Suprapubic skin (tissue), 4 donors: ENCODE measurements around the gene TEKT5. TPM values are rescaled to one million over a fixed set of nuclear protein-coding genes. Genes with fewer than 3 reads are reported as not detected.
"Not testable (repeated sequence)": the region's sequence is repeated elsewhere in the genome, so short reads cannot be mapped to it uniquely, and the experiment has no call there.

Experiments used
- DNase-seq, 2 donors: peaks; one replicate each; pipeline ENCODE4 v3.0.0-alpha.2; 2019; ENCODE audit warnings: low spot score in 2 of 2
- H3K27ac ChIP-seq: fragments of 200-600 bp; sonication (generic); one replicate; pipeline ENCODE4 v1.5.1; 2019
- H3K27me3 ChIP-seq: fragments of 200-600 bp; sonication (generic); one replicate; pipeline ENCODE4 v1.5.1; 2019
- H3K36me3 ChIP-seq: fragments of 200-600 bp; sonication (generic); one replicate; pipeline ENCODE4 v1.5.1; 2019
- H3K4me1 ChIP-seq: fragments of 200-600 bp; sonication (generic); one replicate; pipeline ENCODE4 v1.5.1; 2019
- H3K4me3 ChIP-seq: fragments of 200-600 bp; sonication (generic); one replicate; pipeline ENCODE4 v1.5.1; 2019; ENCODE audit warnings: mild to moderate bottlenecking
- H3K9me3 ChIP-seq: fragments of 200-600 bp; sonication (generic); one replicate; pipeline ENCODE4 v1.5.1; 2019
- CTCF ChIP-seq, 2 donors: fragments of 200-600 bp in 1 of 2; fragments of 450-650 bp in 1 of 2; sonication (generic) in 1 of 2; IDR thresholded peaks; one replicate each; pipeline ENCODE4 v1.5.1; 2016 to 2019; ENCODE audit warnings: antibody characterized with exemption in 2 of 2, mild to moderate bottlenecking in 1 of 2, moderate library complexity in 1 of 2
- EP300 ChIP-seq: sonication (generic); formaldehyde crosslinking; IDR thresholded peaks from one replicate; pipeline ENCODE4 v1.6.1; 2017; ENCODE audit warnings: antibody characterized with exemption
- POLR2A ChIP-seq, 2 donors: fragments of 450-650 bp; IDR thresholded peaks; one replicate each; pipeline ENCODE4 v1.6.1; 2017; ENCODE audit warnings: antibody characterized with exemption in 2 of 2, mild to moderate bottlenecking in 2 of 2, moderate library complexity in 2 of 2
- POLR2AphosphoS5 ChIP-seq, 3 donors: sonication (generic); formaldehyde crosslinking; IDR thresholded peaks; one replicate each; pipeline ENCODE4 v1.6.1; 2017; ENCODE audit warnings: antibody characterized with exemption in 3 of 3
- WGBS: methylation state at CpG from one replicate; pipeline ENCODE4 v1.1.5; 2018; 5-methylcytosine and 5-hydroxymethylcytosine counted together
- total RNA-seq, 4 donors: library from RNA; depleted of rRNA; stranded (reverse); fragments of >200 nt; gene quantifications; one replicate each; pipeline ENCODE4 v1.1.0, GENCODE V29; 2016

TEKT5 gene
- total RNA-seq, 4 donors from 2014 or later: 0.64 to 2.3 TPM; not detected in 2

- H3K4me3 ChIP-seq: no peak overlapping the region
- no peaks in the 10 kb centered on the region for H3K36me3 ChIP-seq
- peaks cover 10% of the 10 kb centered on the region for H3K4me1 ChIP-seq
- TF ChIP-seq EP300: no peak
- no peak for TF ChIP-seq POLR2AphosphoS5 (IDR thresholded peaks at IDR 0.05)
- TF ChIP-seq CTCF (IDR thresholded peaks at IDR 0.05): no peak
- DNase-seq: no peak
- H3K27me3 ChIP-seq: no peaks in the 10 kb centered on the region
- WGBS: 95% methylated on average over 4 of the region's 4 CpGs
- no peak overlapping the region for H3K27ac ChIP-seq
- H3K9me3 ChIP-seq: no peaks in the 10 kb centered on the region
These were observed 36.8 kb downstream of the TEKT5 start for GRCh38 chr16:10657925-10658324.

GRCh38 chr16:10656618-10657017, 38.1 kb downstream of the TEKT5 start:
- Histone ChIP-seq H3K4me3 (no peak overlapping the region), H3K27me3 (no peaks in the 10 kb centered on the region), H3K27ac (no peak overlapping the region), H3K4me1 (peaks cover 11% of the 10 kb centered on the region), H3K36me3 (no peaks in the 10 kb centered on the region), H3K9me3 (no peaks in the 10 kb centered on the region)
- TF ChIP-seq POLR2A (IDR thresholded peaks at IDR 0.05) (no peak), EP300 (no peak), CTCF (IDR thresholded peaks at IDR 0.05) (no peak), POLR2AphosphoS5 (IDR thresholded peaks at IDR 0.05) (no peak)
- no peak for DNase-seq

- H3K9me3 ChIP-seq: no peaks in the 10 kb centered on the region
- no peaks in the 10 kb centered on the region for H3K27me3 ChIP-seq
- H3K4me3 ChIP-seq: no peak overlapping the region
- TF ChIP-seq POLR2A (IDR thresholded peaks at IDR 0.05): no peak
- TF ChIP-seq POLR2AphosphoS5 (IDR thresholded peaks at IDR 0.05): no peak
- TF ChIP-seq CTCF (IDR thresholded peaks at IDR 0.05): no peak
- TF ChIP-seq EP300: no peak
- no peak for DNase-seq
- no peak overlapping the region for H3K27ac ChIP-seq
- H3K36me3 ChIP-seq: no peaks in the 10 kb centered on the region
- peaks cover 11% of the 10 kb centered on the region for H3K4me1 ChIP-seq
These were observed 39.2 kb downstream of the TEKT5 start for GRCh38 chr16:10655415-10655977.

- H3K4me3 ChIP-seq: no peak overlapping the region
- H3K27me3 ChIP-seq: no peaks in the 10 kb centered on the region
- H3K4me1 ChIP-seq: peaks cover 11% of the 10 kb centered on the region
- no peaks in the 10 kb centered on the region for H3K36me3 ChIP-seq
- 76% methylated on average over 8 of the region's 8 CpGs for WGBS
- TF ChIP-seq POLR2A (IDR thresholded peaks at IDR 0.05) (no peak), EP300 (no peak), POLR2AphosphoS5 (IDR thresholded peaks at IDR 0.05) (no peak)
- H3K27ac ChIP-seq: no peak overlapping the region
- no peak for DNase-seq
- H3K9me3 ChIP-seq: no peaks in the 10 kb centered on the region
These were observed 39.9 kb downstream of the TEKT5 start for GRCh38 chr16:10654592-10655414.

GRCh38 chr16:10652730-10653590, 41.8 kb downstream of the TEKT5 start:
- peak in 1 of 3 donors; percentile 37 for TF ChIP-seq POLR2AphosphoS5 (IDR thresholded peaks at IDR 0.05)
- no peak for TF ChIP-seq CTCF (IDR thresholded peaks at IDR 0.05)
- no peak for TF ChIP-seq EP300
- TF ChIP-seq POLR2A (IDR thresholded peaks at IDR 0.05): no peak
- Histone ChIP-seq H3K4me3 (no peak overlapping the region), H3K36me3 (no peaks in the 10 kb centered on the region), H3K4me1 (peaks cover 11% of the 10 kb centered on the region), H3K27ac (peak overlapping the region; percentile 51), H3K9me3 (no peaks in the 10 kb centered on the region), H3K27me3 (no peaks in the 10 kb centered on the region)
- 31% methylated on average over 3 of the region's 8 CpGs for WGBS
- peak in 1 of 2 donors; percentile 81 for DNase-seq

- 100% methylated on average over 1 of the region's 1 CpG for WGBS
These were observed 45.6 kb downstream of the TEKT5 start for GRCh38 chr16:10649098-10649497.

More at GRCh38 chr16:10649098-10649497, 45.6 kb downstream of the TEKT5 start:
- H3K4me3 ChIP-seq, H3K27me3 ChIP-seq, H3K36me3 ChIP-seq, DNase-seq, H3K9me3 ChIP-seq, H3K27ac ChIP-seq: not testable (repeated sequence)
- H3K4me1 ChIP-seq: peaks cover 11% of the 10 kb centered on the region
